HG03039 (cell line): ENCODE data around the gene OR2B6.
"Not testable (repeated sequence)": the region's sequence is repeated elsewhere in the genome, so short reads cannot be mapped to it uniquely, and the experiment has no call there.

Source experiments
- ATAC-seq: cut with Tn5 transposase; IDR thresholded peaks from one replicate; pipeline ENCODE4 v1.9.1; 2021; ENCODE audit warnings: mild to moderate bottlenecking, moderate library complexity; ENCODE audit not compliant: unreplicated experiment

OR2B6 gene

GRCh38 chr6:27956941-27957340 lies at the start of gene OR2B6:
Gene OR2B6 (plus strand): TSS chr6:27957241. CDS start chr6:27957241, 0 bp downstream.
- no peak for ATAC-seq

- no peak for ATAC-seq
Measured at GRCh38 chr6:27908017-27908416, 49.0 kb upstream of the OR2B6 start.

GRCh38 chr6:27911956-27912446 lies 45.0 kb upstream of the OR2B6 start, which contains the start of gene OR2B2:
Gene OR2B2 (minus strand): TSS chr6:27912396. CDS start chr6:27912319, 77 bp downstream.
- no peak for ATAC-seq

GRCh38 chr6:27922949-27923348 lies 34.1 kb upstream of the OR2B6 start:
- no peak for ATAC-seq

- ATAC-seq, result no peak
Measured at GRCh38 chr6:27924179-27924578, 32.9 kb upstream of the OR2B6 start.

GRCh38 chr6:27928041-27928440 lies 29.0 kb upstream of the OR2B6 start:
- ATAC-seq, result not testable (repeated sequence)

- ATAC-seq, result not testable (repeated sequence)
Measured at GRCh38 chr6:27929930-27930329, 27.1 kb upstream of the OR2B6 start.

GRCh38 chr6:27931209-27931608 lies 25.8 kb upstream of the OR2B6 start:
- ATAC-seq, result no peak

- ATAC-seq, result no peak
Measured at GRCh38 chr6:27940766-27941165, 16.3 kb upstream of the OR2B6 start.

GRCh38 chr6:27943072-27943471 lies 14.0 kb upstream of the OR2B6 start:
- not testable (repeated sequence) for ATAC-seq

GRCh38 chr6:27948237-27948636 lies 8.8 kb upstream of the OR2B6 start:
- no peak for ATAC-seq

- ATAC-seq, result no peak
Measured at GRCh38 chr6:27951040-27951439, 6.0 kb upstream of the OR2B6 start.

GRCh38 chr6:27957516-27957915 lies 475 bp downstream of the OR2B6 start:
- no peak for ATAC-seq

GRCh38 chr6:27962506-27962905 lies 5.5 kb downstream of the OR2B6 start:
- no peak for ATAC-seq

GRCh38 chr6:27966044-27966443 lies 9.0 kb downstream of the OR2B6 start:
- ATAC-seq, result no peak

- no peak for ATAC-seq
Measured at GRCh38 chr6:27966816-27967426, 9.9 kb downstream of the OR2B6 start.

- no peak for ATAC-seq
Measured at GRCh38 chr6:27970444-27970843, 13.4 kb downstream of the OR2B6 start.

GRCh38 chr6:27972750-27973149 lies 15.7 kb downstream of the OR2B6 start:
- ATAC-seq, result no peak

GRCh38 chr6:27977387-27977786 lies 20.3 kb downstream of the OR2B6 start:
- ATAC-seq, result no peak

GRCh38 chr6:27978705-27979104 lies 21.7 kb downstream of the OR2B6 start:
- ATAC-seq, result no peak

GRCh38 chr6:27980111-27980510 lies 23.1 kb downstream of the OR2B6 start:
- no peak for ATAC-seq

- ATAC-seq, result no peak
Measured at GRCh38 chr6:27986928-27987725, 30.1 kb downstream of the OR2B6 start.
